ENCODE measurements around the gene KRTAP10-12.

DNA sequence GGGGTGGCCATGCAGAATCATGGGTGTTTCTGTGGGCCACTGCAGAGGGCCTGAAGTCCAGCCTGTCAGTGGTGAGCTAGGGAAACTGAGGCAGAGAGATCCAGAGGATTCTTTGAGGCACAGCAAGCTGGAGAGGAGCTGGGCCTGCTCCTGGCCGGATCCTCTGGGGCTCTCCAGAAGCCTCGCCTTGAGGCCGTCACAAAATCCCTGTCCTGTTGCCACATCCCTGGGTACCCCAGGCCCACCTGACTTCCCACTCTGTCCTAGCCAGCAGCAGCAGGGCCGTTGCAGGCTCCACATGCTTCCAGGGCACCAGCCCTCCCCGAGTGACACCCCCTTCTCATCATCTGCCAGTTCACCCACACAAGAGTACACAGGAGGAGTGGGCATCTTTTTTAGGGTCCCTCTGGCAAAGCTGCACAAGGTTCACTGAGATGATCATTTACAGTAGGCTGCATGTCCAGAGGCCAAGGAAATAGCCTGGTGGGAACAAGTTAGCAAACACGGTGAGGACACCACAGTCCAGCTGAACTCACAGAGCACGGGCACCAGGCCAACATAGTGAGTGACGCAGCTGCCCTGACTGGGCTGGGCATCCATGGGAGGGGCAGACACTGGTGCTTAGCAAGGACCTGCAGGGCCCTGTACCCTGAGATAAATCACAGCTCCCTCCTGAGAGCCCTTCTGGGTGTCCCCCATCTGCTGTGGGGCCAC lies 39.5 kb downstream of the KRTAP10-12 start:
- TF ChIP-seq EZH2phosphoT487 (IDR thresholded peaks at IDR 0.05; ENCODE audit: insufficient read depth, low read depth) (no peak), EZH2 (IDR thresholded peaks at IDR 0.05; ENCODE audit: insufficient read depth, poor library complexity, severe bottlenecking) (no peak)
